Cerebellar cortex (tissue), 1 donor: Measurements from ENCODE around the gene RXRA.
"Not testable (repeated sequence)": the region's sequence is repeated elsewhere in the genome, so short reads cannot be mapped to it uniquely, and the experiment has no call there.

Experiments
- DNase-seq: peaks from one replicate; pipeline ENCODE4 v3.0.0-alpha.2; 2015; ENCODE audit warnings: low spot score

The RXRA gene

GRCh38 chr9:134308639-134309220 is 17.5 kb upstream of the RXRA start:
- DNase-seq, result not testable (repeated sequence)

- no peak for DNase-seq
These were observed 12.8 kb upstream of the RXRA start for GRCh38 chr9:134313470-134313869.

GRCh38 chr9:134314039-134314949 is 12.0 kb upstream of the RXRA start:
- no peak for DNase-seq

GRCh38 chr9:134314950-134315715 is 11.1 kb upstream of the RXRA start:
- DNase-seq, result no peak

GRCh38 chr9:134315716-134316448 is 10.4 kb upstream of the RXRA start:
- DNase-seq, result no peak

- peak; percentile 26 for DNase-seq
These were observed 9.7 kb upstream of the RXRA start for GRCh38 chr9:134316449-134317160.

- no peak for DNase-seq
These were observed 8.9 kb upstream of the RXRA start for GRCh38 chr9:134317400-134317789.

- no peak for DNase-seq
These were observed 8.4 kb upstream of the RXRA start for GRCh38 chr9:134317790-134318414.

- no peak for DNase-seq
These were observed 7.8 kb upstream of the RXRA start for GRCh38 chr9:134318481-134318891.

GRCh38 chr9:134318941-134319305 is 7.3 kb upstream of the RXRA start:
- no peak for DNase-seq

GRCh38 chr9:134319306-134320125 is 6.7 kb upstream of the RXRA start:
- DNase-seq, result no peak

GRCh38 chr9:134320126-134320867 is 6.0 kb upstream of the RXRA start:
- no peak for DNase-seq

GRCh38 chr9:134320868-134321471 is 5.3 kb upstream of the RXRA start:
- DNase-seq, result no peak

- no peak for DNase-seq
These were observed 4.7 kb upstream of the RXRA start for GRCh38 chr9:134321531-134321930.

GRCh38 chr9:134321946-134322741 is 4.1 kb upstream of the RXRA start:
- DNase-seq, result no peak

- no peak for DNase-seq
These were observed 3.4 kb upstream of the RXRA start for GRCh38 chr9:134322781-134323241.

- DNase-seq, result peak; percentile 33
These were observed 2.4 kb upstream of the RXRA start for GRCh38 chr9:134323741-134324358.
